Measurements from ENCODE around the gene DHH.

The DHH gene

GRCh38 chr12:49086116-49086515, 8.5 kb downstream of the DHH start:
- no peak overlapping the region for H3K4me2 ChIP-seq (ENCODE audit: low read depth, low read length, poor library complexity, severe bottlenecking)
- TF ChIP-seq CTCF (IDR thresholded peaks at IDR 0.05; ENCODE audit: insufficient read depth, low read length, poor library complexity, severe bottlenecking), result no peak
- no peak for TF ChIP-seq EZH2phosphoT487 (conservative IDR thresholded peaks at IDR 0.05; ENCODE audit: low read length)

GRCh38 chr12:49084438-49084837, 10.2 kb downstream of the DHH start:
- Histone ChIP-seq H3K4me3 (ENCODE audit: insufficient read depth, low read length, poor library complexity, severe bottlenecking) (no peak overlapping the region), H3F3A (ENCODE audit: insufficient read depth) (no peaks in the 10 kb centered on the region), H3K4me2 (ENCODE audit: low read depth, low read length, poor library complexity, severe bottlenecking) (no peak overlapping the region), H3K9me3 (ENCODE audit: insufficient read depth, low read length) (no peaks in the 10 kb centered on the region), H3K9ac (ENCODE audit: low read length) (no peak overlapping the region), H3K36me3 (ENCODE audit: low read length) (no peaks in the 10 kb centered on the region), H3K27me3 (ENCODE audit: low read length) (no peaks in the 10 kb centered on the region), H3K27ac (ENCODE audit: low read depth, low read length) (no peak overlapping the region), H2AFZ (ENCODE audit: low read depth, low read length, severe bottlenecking) (no peak overlapping the region), H3K9me2 (replicated peaks; ENCODE audit: insufficient read depth, low read length) (no peaks in the 10 kb centered on the region), H4K20me1 (ENCODE audit: low read depth, low read length) (no peaks in the 10 kb centered on the region), H3K79me2 (ENCODE audit: insufficient read depth, low read length) (no peaks in the 10 kb centered on the region)
- TF ChIP-seq CTCF (IDR thresholded peaks at IDR 0.05; ENCODE audit: insufficient read depth, low read length, poor library complexity, severe bottlenecking) (no peak), EZH2phosphoT487 (conservative IDR thresholded peaks at IDR 0.05; ENCODE audit: low read length) (no peak)

More at GRCh38 chr12:49086116-49086515, 8.5 kb downstream of the DHH start:
- H2AFZ ChIP-seq (ENCODE audit: low read depth, low read length, severe bottlenecking), result no peak overlapping the region
- H3K36me3 ChIP-seq (ENCODE audit: low read length), result no peaks in the 10 kb centered on the region
- H3K4me3 ChIP-seq (ENCODE audit: insufficient read depth, low read length, poor library complexity, severe bottlenecking), result no peak overlapping the region
- no peaks in the 10 kb centered on the region for H3K9me3 ChIP-seq (ENCODE audit: insufficient read depth, low read length)
- H3K79me2 ChIP-seq (ENCODE audit: insufficient read depth, low read length), result no peaks in the 10 kb centered on the region
- H3K9ac ChIP-seq (ENCODE audit: low read length), result no peak overlapping the region
- H3F3A ChIP-seq (ENCODE audit: insufficient read depth), result no peaks in the 10 kb centered on the region
- no peak overlapping the region for H3K27ac ChIP-seq (ENCODE audit: low read depth, low read length)
- no peaks in the 10 kb centered on the region for H3K9me2 ChIP-seq (replicated peaks; ENCODE audit: insufficient read depth, low read length)
- H3K27me3 ChIP-seq (ENCODE audit: low read length), result no peaks in the 10 kb centered on the region
- no peaks in the 10 kb centered on the region for H4K20me1 ChIP-seq (ENCODE audit: low read depth, low read length)

DNA sequence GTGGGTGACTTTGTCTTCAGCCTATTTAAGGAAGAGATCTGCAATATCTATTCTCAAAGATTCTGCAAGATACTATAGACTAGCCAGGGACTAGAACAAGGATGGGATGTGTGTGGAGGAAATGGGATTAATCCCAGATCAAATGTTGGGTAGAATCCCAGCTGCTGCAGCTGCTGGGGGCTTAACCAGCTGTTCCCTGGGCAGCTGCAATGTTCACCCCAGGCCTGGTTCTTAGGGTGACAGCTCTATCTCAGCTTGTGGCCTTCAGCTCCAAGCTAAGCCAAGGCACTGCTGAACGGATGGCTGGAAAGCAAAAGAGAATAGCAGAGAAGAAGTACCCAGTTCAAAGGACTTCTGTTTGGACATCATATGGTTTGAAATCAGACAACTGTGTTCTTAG, 14.8 kb downstream of the DHH start:
- H3F3A ChIP-seq (ENCODE audit: insufficient read depth), result no peaks in the 10 kb centered on the region
- no peak overlapping the region for H3K4me2 ChIP-seq (ENCODE audit: low read depth, low read length, poor library complexity, severe bottlenecking)
- no peak overlapping the region for H3K9ac ChIP-seq (ENCODE audit: low read length)
- H3K27ac ChIP-seq (ENCODE audit: low read depth, low read length), result no peak overlapping the region
- H3K4me3 ChIP-seq (ENCODE audit: insufficient read depth, low read length, poor library complexity, severe bottlenecking), result no peak overlapping the region
- no peak overlapping the region for H2AFZ ChIP-seq (ENCODE audit: low read depth, low read length, severe bottlenecking)
- no peaks in the 10 kb centered on the region for H3K79me2 ChIP-seq (ENCODE audit: insufficient read depth, low read length)
- no peaks in the 10 kb centered on the region for H4K20me1 ChIP-seq (ENCODE audit: low read depth, low read length)
- TF ChIP-seq CTCF (IDR thresholded peaks at IDR 0.05; ENCODE audit: insufficient read depth, low read length, poor library complexity, severe bottlenecking), result no peak
- TF ChIP-seq EZH2phosphoT487 (conservative IDR thresholded peaks at IDR 0.05; ENCODE audit: low read length), result no peak
- H3K36me3 ChIP-seq (ENCODE audit: low read length), result no peaks in the 10 kb centered on the region
- no peaks in the 10 kb centered on the region for H3K9me3 ChIP-seq (ENCODE audit: insufficient read depth, low read length)
- H3K9me2 ChIP-seq (replicated peaks; ENCODE audit: insufficient read depth, low read length), result no peaks in the 10 kb centered on the region
- H3K27me3 ChIP-seq (ENCODE audit: low read length), result no peaks in the 10 kb centered on the region
